Ovary (tissue), 9 donors: ENCODE data around the gene TNFAIP8L1. TPM values are rescaled to one million over a fixed set of nuclear protein-coding genes. Genes with fewer than 3 reads are reported as not detected.
"Not testable (repeated sequence)": the region's sequence is repeated elsewhere in the genome, so short reads cannot be mapped to it uniquely, and the experiment has no call there.

Experiments used
- DNase-seq, 5 donors: peaks; one replicate each; pipeline ENCODE4 v3.0.0-alpha.2; 2019 to 2020
- H3K27ac ChIP-seq, 2 donors: fragments of 200-600 bp; one replicate each; pipeline versions ENCODE4 v1.5.1 to v1.8.0; 2019 to 2022
- H3K27me3 ChIP-seq: fragments of 200-600 bp; one replicate; pipeline ENCODE4 v1.8.0; 2022
- H3K36me3 ChIP-seq: fragments of 200-600 bp; sonication (generic); one replicate; pipeline ENCODE4 v1.5.1; 2019
- H3K4me1 ChIP-seq: one replicate; pipeline ENCODE4 v1.8.1; 2013; ENCODE audit warnings: mild to moderate bottlenecking, moderate library complexity; ENCODE audit not compliant: insufficient read depth
- H3K4me3 ChIP-seq: fragments of 200-600 bp; sonication (generic); one replicate; pipeline ENCODE4 v1.5.1; 2017
- H3K9me3 ChIP-seq, 2 donors: fragments of 200-600 bp in 1 of 2; sonication (generic) in 1 of 2; one replicate each; pipeline versions ENCODE4 v1.5.1 to v1.8.1; 2013 to 2019; ENCODE audit warnings: mild to moderate bottlenecking in 1 of 2, moderate library complexity in 1 of 2
- EP300 ChIP-seq: sonication (generic); formaldehyde crosslinking; IDR thresholded peaks from one replicate; pipeline ENCODE4 v1.6.1; 2017; ENCODE audit warnings: antibody characterized with exemption
- POLR2A ChIP-seq: fragments of 450-650 bp; IDR thresholded peaks from one replicate; pipeline ENCODE4 v1.6.1; 2017; ENCODE audit warnings: antibody characterized with exemption, mild to moderate bottlenecking, moderate library complexity
- WGBS, 3 donors: extraction: QIAGEN DNeasy Blood & Tissue Kit in 1 of 3; methylation state at CpG; one replicate each; pipeline versions ENCODE4 v1.1.5 to v1.1.7; 2013 to 2017; 5-methylcytosine and 5-hydroxymethylcytosine counted together
- intact Hi-C, 4 donors: fragments of 100-400 bp; cut with DNase I; formaldehyde crosslinking; loops; one replicate each; pipeline versions ENCODE4 v1.11.0 to v1.15.1; 2022 to 2023
- polyA plus RNA-seq, 2 donors: library from polyadenylated mRNA; stranded (reverse); fragments of 200-250 nt in 1 of 2; fragments of 350-450 nt in 1 of 2; fragmentation: Illumina TruSeq in 1 of 2; extraction: RNeasy Lipid Tissue Mini Kit (QIAGEN cat#74804) in 1 of 2; gene quantifications; one replicate each; pipeline ENCODE4 v1.2.3, GENCODE V29; 2013 to 2014
- total RNA-seq, 7 donors: library from RNA; depleted of rRNA in 2 of 7; stranded (reverse); fragments of >200 nt in 2 of 7; fragmentation: NEBNext Ultra II Directional in 3 of 7; extraction: Animal tissue kit (Norgen Biotek cat#: 25700) in 3 of 7; gene quantifications; one replicate each; pipeline versions ENCODE4 v1.1.0 to v1.2.4, GENCODE V29; 2016 to 2023
- TF ChIP-seq, protein P1 (sequence below), 3 donors: fragments of 450-650 bp in 2 of 3; fragments of 200-600 bp in 1 of 3; IDR thresholded peaks; one replicate each; pipeline versions ENCODE4 v1.5.1 to v1.8.0; 2016 to 2022; ENCODE audit warnings: antibody characterized with exemption in 3 of 3, mild to moderate bottlenecking in 1 of 3
- donor health status: DM: no; HTN: no; CAD: no; lungs with moderate emphysema.
- donor health status: DM: no; HTN: no; CAD: no.
- donor health status: Bipolar disorder and iron deficiency.
- donor health status: DM: yes; HTN: yes; CAD: no.
- donor health status: DM: no; HTN: no; CAD: no.
- donor health status: DM: yes; HTN: yes; CAD: no.

The TNFAIP8L1 gene
- total and polyA plus RNA-seq, 9 donors, result 4.3 to 14.0 (median 8.1) TPM

- H3K4me3 ChIP-seq, result no peak overlapping the region
- 55 to 64% (median 57%) methylated on average over 5 of the region's 5 CpGs for WGBS, 3 donors
Observed at GRCh38 chr19:4592445-4592844, 46.9 kb upstream of the TNFAIP8L1 start.

DNA sequence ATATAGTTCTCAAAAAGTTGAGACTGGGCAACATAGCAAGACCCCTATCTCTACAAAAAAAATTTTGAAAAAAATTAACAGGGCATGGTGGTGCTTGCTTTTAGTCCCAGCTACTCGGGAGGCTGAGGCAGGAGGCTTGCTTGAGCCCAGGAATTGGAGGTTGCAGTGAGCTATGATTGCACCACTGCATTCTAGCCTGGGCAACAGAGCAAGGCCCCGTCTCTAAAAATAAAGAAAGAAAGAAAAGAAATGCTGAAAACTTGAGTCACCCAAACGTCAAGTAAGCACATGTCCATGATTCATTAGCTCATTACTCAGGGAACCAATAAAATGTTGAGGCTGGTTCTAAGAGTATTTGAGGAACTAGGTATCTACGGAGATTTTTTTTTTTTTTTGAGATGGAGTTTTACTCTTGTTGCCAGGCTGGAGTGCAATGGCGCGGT is 45.9 kb upstream of the TNFAIP8L1 start:
- no peaks in the 10 kb centered on the region for H3K27me3 ChIP-seq

More at GRCh38 chr19:4592445-4592844, 46.9 kb upstream of the TNFAIP8L1 start:
- no peak overlapping the region for H3K27ac ChIP-seq
- no peak for DNase-seq
- no peak for TF ChIP-seq POLR2A
- TF ChIP-seq, protein P1, sequence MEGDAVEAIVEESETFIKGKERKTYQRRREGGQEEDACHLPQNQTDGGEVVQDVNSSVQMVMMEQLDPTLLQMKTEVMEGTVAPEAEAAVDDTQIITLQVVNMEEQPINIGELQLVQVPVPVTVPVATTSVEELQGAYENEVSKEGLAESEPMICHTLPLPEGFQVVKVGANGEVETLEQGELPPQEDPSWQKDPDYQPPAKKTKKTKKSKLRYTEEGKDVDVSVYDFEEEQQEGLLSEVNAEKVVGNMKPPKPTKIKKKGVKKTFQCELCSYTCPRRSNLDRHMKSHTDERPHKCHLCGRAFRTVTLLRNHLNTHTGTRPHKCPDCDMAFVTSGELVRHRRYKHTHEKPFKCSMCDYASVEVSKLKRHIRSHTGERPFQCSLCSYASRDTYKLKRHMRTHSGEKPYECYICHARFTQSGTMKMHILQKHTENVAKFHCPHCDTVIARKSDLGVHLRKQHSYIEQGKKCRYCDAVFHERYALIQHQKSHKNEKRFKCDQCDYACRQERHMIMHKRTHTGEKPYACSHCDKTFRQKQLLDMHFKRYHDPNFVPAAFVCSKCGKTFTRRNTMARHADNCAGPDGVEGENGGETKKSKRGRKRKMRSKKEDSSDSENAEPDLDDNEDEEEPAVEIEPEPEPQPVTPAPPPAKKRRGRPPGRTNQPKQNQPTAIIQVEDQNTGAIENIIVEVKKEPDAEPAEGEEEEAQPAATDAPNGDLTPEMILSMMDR (IDR thresholded peaks at IDR 0.05), result no peak
- no peak for TF ChIP-seq EP300
- no peaks in the 10 kb centered on the region for H3K9me3 ChIP-seq
- H3K36me3 ChIP-seq, result no peaks in the 10 kb centered on the region
- H3K27me3 ChIP-seq, result no peaks in the 10 kb centered on the region
- intact Hi-C loops, result no loop called here
- no peaks in the 10 kb centered on the region for H3K4me1 ChIP-seq

GRCh38 chr19:4594201-4594600 is 45.1 kb upstream of the TNFAIP8L1 start:
- Histone ChIP-seq H3K27ac (no peak overlapping the region), H3K36me3 (no peaks in the 10 kb centered on the region), H3K9me3 (no peaks in the 10 kb centered on the region), H3K4me3 (no peak overlapping the region), H3K27me3 (no peaks in the 10 kb centered on the region), H3K4me1 (peaks cover 4% of the 10 kb centered on the region)
- DNase-seq, result no peak
- WGBS, 3 donors, result 48 to 61% (median 58%) methylated on average over 9 of the region's 9 CpGs
- intact Hi-C loops, result no loop called here
- TF ChIP-seq POLR2A, result no peak
- TF ChIP-seq, protein P1 (IDR thresholded peaks at IDR 0.05), result no peak

More for the DNA sequence above, 45.9 kb upstream of the TNFAIP8L1 start:
- Histone ChIP-seq H3K4me1 (peaks cover 3% of the 10 kb centered on the region), H3K9me3 (no peaks in the 10 kb centered on the region), H3K36me3 (no peaks in the 10 kb centered on the region), H3K4me3 (no peak overlapping the region), H3K27ac (no peak overlapping the region)
- WGBS, 3 donors, result 58 to 59% (median 58%) methylated on average over 6 of the region's 6 CpGs
- intact Hi-C loops, result no loop called here
- no peak for TF ChIP-seq EP300
- TF ChIP-seq POLR2A, result no peak
- TF ChIP-seq, protein P1 (IDR thresholded peaks at IDR 0.05), result no peak
- DNase-seq, result no peak

GRCh38 chr19:4595158-4595557 is 44.2 kb upstream of the TNFAIP8L1 start:
- H3K36me3 ChIP-seq, H3K9me3 ChIP-seq, H3K27me3 ChIP-seq, H3K4me1 ChIP-seq, DNase-seq, H3K4me3 ChIP-seq, H3K27ac ChIP-seq, intact Hi-C loops: not testable (repeated sequence)
- 91 to 94% (median 93%) methylated on average over 9 of the region's 9 CpGs for WGBS, 3 donors

- TF ChIP-seq, protein P1 (IDR thresholded peaks at IDR 0.05), result no peak
- Histone ChIP-seq H3K27me3 (no peaks in the 10 kb centered on the region), H3K9me3 (no peaks in the 10 kb centered on the region), H3K4me1 (peaks cover 4% of the 10 kb centered on the region), H3K36me3 (no peaks in the 10 kb centered on the region), H3K27ac (no peak overlapping the region), H3K4me3 (no peak overlapping the region)
- intact Hi-C loops, result no loop called here
- no peak for DNase-seq
- 21 to 34% (median 32%) methylated on average over 19 to 21 of the region's 21 CpGs for WGBS, 3 donors
Observed at GRCh38 chr19:4596033-4596904, 43.0 kb upstream of the TNFAIP8L1 start.
